A673 (cell line): Measurements from ENCODE around the gene PREX1.

Experiments
- EZH2 ChIP-seq: fragments of 200-600 bp; sonication (generic); IDR thresholded peaks from 2 replicates; pipeline ENCODE4 v1.6.1; 2017; ENCODE audit warnings: borderline replicate concordance, low read depth, mild to moderate bottlenecking, mixed read lengths, antibody characterized with exemption, low read length; ENCODE audit not compliant: poor library complexity, severe bottlenecking
- TF ChIP-seq, protein P1 (sequence below): fragments of 300-800, 200-600 bp; sonication (generic); conservative IDR thresholded peaks from 2 replicates; pipeline ENCODE4 v1.5.1; 2017; ENCODE audit warnings: low read depth, mild to moderate bottlenecking, antibody characterized with exemption, low read length, moderate library complexity, mixed read lengths

DNA sequence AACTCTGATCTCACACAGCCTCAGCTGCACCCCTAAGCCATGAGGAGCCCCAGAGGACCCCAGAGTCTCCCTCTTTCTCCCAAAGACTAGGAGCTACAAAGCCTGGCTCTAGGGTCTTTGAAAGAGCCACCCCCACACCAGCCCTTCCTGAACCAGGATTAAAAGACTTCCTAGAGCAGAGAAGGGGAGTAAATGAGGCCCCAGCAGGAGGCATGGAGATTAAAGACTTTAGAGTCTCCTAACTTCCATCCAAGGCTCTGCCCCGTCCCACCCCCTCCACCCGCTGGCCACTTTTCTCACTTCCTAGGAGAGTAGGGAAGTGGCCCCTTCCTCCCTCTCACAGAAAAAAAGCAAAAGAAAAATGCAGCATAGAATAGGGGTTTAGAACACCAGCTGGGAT is 1.7 kb downstream of the PREX1 start:
- TF ChIP-seq, protein P1, sequence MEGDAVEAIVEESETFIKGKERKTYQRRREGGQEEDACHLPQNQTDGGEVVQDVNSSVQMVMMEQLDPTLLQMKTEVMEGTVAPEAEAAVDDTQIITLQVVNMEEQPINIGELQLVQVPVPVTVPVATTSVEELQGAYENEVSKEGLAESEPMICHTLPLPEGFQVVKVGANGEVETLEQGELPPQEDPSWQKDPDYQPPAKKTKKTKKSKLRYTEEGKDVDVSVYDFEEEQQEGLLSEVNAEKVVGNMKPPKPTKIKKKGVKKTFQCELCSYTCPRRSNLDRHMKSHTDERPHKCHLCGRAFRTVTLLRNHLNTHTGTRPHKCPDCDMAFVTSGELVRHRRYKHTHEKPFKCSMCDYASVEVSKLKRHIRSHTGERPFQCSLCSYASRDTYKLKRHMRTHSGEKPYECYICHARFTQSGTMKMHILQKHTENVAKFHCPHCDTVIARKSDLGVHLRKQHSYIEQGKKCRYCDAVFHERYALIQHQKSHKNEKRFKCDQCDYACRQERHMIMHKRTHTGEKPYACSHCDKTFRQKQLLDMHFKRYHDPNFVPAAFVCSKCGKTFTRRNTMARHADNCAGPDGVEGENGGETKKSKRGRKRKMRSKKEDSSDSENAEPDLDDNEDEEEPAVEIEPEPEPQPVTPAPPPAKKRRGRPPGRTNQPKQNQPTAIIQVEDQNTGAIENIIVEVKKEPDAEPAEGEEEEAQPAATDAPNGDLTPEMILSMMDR: no peak
- TF ChIP-seq EZH2: no peak
